HepG2 (cell line): ENCODE results near the gene HSPA5. TPM values are rescaled to one million over a fixed set of nuclear protein-coding genes. Genes with fewer than 3 reads are reported as not detected.

Source experiments
- NCOA1 ChIP-seq: sonication (generic); formaldehyde crosslinking; IDR thresholded peaks from 2 replicates; pipeline ENCODE4 v1.9.0; 2021; ENCODE audit warnings: missing genetic modification reagents
- NR2F6 ChIP-seq, 2 experiments: IDR thresholded peaks; 2 replicates each; pipeline ENCODE4 v1.6.1; 2016; ENCODE audit warnings: antibody characterized with exemption in 1 of 2, mild to moderate bottlenecking in 1 of 2
- TBX2 ChIP-seq: sonication (generic); formaldehyde crosslinking; IDR thresholded peaks from 2 replicates; pipeline ENCODE4 v1.5.0; 2020; ENCODE audit warnings: missing genetic modification reagents, mild to moderate bottlenecking, borderline replicate concordance
- TCF7 ChIP-seq: sonication (generic); IDR thresholded peaks from 2 replicates; pipeline ENCODE4 v1.6.1; 2016; ENCODE audit warnings: antibody characterized with exemption, low read depth
- U2AF2 ChIP-seq: fragments of 200-400 bp; formaldehyde crosslinking; IDR thresholded peaks from 2 replicates; pipeline ENCODE4 v1.6.1; 2017; ENCODE audit warnings: low read depth, mild to moderate bottlenecking, low read length
- ZNF205 ChIP-seq: IDR thresholded peaks from 2 replicates; pipeline ENCODE4 v1.6.1; 2018; ENCODE audit warnings: missing biosample characterization, missing genetic modification reagents
- ZNF619 ChIP-seq: sonication (generic); formaldehyde crosslinking; IDR thresholded peaks from 2 replicates; pipeline ENCODE4 v1.4.0; 2020; ENCODE audit warnings: mild to moderate bottlenecking, missing genetic modification reagents
- ZNF629 ChIP-seq: sonication (generic); formaldehyde crosslinking; conservative IDR thresholded peaks from 2 replicates; pipeline ENCODE4 v1.5.0; 2020; ENCODE audit warnings: missing genetic modification reagents
- ZNF776 ChIP-seq: sonication (generic); formaldehyde crosslinking; IDR thresholded peaks from 2 replicates; pipeline ENCODE4 v1.4.0; 2020; ENCODE audit warnings: mild to moderate bottlenecking, missing genetic modification reagents
- ZNF839 ChIP-seq: sonication (generic); formaldehyde crosslinking; IDR thresholded peaks from 2 replicates; pipeline ENCODE4 v1.4.0; 2020; ENCODE audit warnings: missing genetic modification reagents, mild to moderate bottlenecking, borderline replicate concordance
- polyA plus RNA-seq, 8 experiments: library from polyadenylated mRNA; depleted of rRNA in 3 of 8; stranded (reverse) in 7 of 8; unstranded in 1 of 8; fragments of >200 nt; fragmentation: Illumina TruSeq in 4 of 8; extraction: Trizol in 4 of 8; gene quantifications; 2 replicates each; pipeline versions ENCODE4 v1.2.1 to v1.2.3, GENCODE V29; 2011 to 2016; ENCODE audit warnings: low read depth in 4 of 8, missing spikeins in 1 of 8, mixed read lengths in 1 of 8; ENCODE audit not compliant: insufficient read depth in 1 of 8
- total RNA-seq, 5 experiments: library from RNA; depleted of rRNA; stranded (reverse); fragments of >200 nt; fragmentation: Illumina TruSeq; extraction: Trizol; gene quantifications; 2 replicates each; pipeline ENCODE4 v1.2.3, GENCODE V29; 2016; ENCODE audit warnings: low read depth in 1 of 5
- TF ChIP-seq, protein P1 (sequence below): sonication (generic); formaldehyde crosslinking; IDR thresholded peaks from 2 replicates; pipeline ENCODE4 v1.4.0; 2020; ENCODE audit warnings: missing genetic modification reagents, borderline replicate concordance
- TF ChIP-seq, protein P2 (sequence below): sonication (generic); formaldehyde crosslinking; IDR thresholded peaks from 2 replicates; pipeline ENCODE4 v1.4.0; 2020; ENCODE audit warnings: missing genetic modification reagents, borderline replicate concordance
- TF ChIP-seq, protein P3 (sequence below): sonication (generic); formaldehyde crosslinking; IDR thresholded peaks from 2 replicates; pipeline ENCODE4 v1.4.0; 2020; ENCODE audit warnings: mild to moderate bottlenecking, missing genetic modification reagents
- TF ChIP-seq, protein P4 (sequence below): IDR thresholded peaks from 2 replicates; pipeline ENCODE4 v1.6.1; 2016; ENCODE audit warnings: mild to moderate bottlenecking, missing biosample characterization, missing genetic modification reagents
- TF ChIP-seq, protein P5 (sequence below): sonication (generic); formaldehyde crosslinking; conservative IDR thresholded peaks from 2 replicates; pipeline ENCODE4 v1.4.0; 2020; ENCODE audit warnings: missing genetic modification reagents
- TF ChIP-seq, protein P6 (sequence below): sonication (generic); formaldehyde crosslinking; IDR thresholded peaks from 2 replicates; pipeline ENCODE4 v1.4.0; 2020; ENCODE audit warnings: missing genetic modification reagents, borderline replicate concordance
- TF ChIP-seq, protein P7 (sequence below): sonication (generic); formaldehyde crosslinking; IDR thresholded peaks from 2 replicates; pipeline ENCODE4 v1.5.0; 2020; ENCODE audit warnings: missing genetic modification reagents

Gene HSPA5
- total and polyA plus RNA-seq, 2 of the 13 experiments (the other 11 are each of a cell fraction or from before 2014, with no cell fraction given), result 201 to 206 TPM

DNA sequence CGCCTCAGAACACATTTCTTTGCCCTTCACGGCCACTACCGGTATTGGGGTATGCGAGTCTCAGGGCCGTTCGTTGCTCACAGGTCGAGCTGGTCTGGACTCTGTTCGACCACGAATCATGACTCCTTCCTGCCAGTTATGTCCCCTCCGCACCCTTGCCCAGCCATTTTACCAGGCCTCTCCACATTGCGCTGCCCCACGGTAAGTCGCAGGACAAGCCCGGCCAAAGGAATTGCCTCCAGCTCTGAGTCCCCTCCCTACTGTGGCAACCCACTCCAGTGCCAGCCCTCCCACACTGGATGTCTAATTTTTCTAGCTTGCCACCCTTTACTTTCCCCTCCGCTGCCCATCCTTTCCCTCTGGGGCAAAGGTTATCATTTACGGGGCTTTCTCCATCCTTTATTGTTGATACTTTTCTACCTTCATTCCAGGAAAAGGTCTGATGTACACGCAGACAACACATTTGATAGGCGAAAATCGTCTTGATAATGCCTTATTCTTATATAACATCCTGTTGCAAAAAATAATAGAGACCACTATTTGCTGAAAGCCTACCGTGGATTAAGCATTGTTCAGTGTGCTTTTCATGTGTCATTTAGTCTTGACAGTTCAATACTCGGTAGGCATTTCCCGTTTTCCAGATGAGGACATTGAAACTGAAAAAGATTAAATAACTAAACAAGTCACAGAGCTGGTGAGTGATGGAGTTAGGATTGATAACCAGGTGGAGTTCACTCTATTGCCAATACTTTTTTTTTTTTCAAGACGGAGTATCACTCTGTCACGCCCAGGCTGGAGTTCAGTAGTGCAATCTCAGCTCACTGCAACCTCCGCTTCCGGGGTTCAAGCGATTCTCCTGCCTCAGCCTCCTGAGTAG, 958 bp upstream of the HSPA5 start (continued):
- TF ChIP-seq, protein P1, sequence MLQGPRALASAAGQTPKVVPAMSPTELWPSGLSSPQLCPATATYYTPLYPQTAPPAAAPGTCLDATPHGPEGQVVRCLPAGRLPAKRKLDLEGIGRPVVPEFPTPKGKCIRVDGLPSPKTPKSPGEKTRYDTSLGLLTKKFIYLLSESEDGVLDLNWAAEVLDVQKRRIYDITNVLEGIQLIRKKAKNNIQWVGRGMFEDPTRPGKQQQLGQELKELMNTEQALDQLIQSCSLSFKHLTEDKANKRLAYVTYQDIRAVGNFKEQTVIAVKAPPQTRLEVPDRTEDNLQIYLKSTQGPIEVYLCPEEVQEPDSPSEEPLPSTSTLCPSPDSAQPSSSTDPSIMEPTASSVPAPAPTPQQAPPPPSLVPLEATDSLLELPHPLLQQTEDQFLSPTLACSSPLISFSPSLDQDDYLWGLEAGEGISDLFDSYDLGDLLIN, result 0 out of 2 replicates have a peak, but pooled peaks have one; percentile 46
- TF ChIP-seq, protein P2, sequence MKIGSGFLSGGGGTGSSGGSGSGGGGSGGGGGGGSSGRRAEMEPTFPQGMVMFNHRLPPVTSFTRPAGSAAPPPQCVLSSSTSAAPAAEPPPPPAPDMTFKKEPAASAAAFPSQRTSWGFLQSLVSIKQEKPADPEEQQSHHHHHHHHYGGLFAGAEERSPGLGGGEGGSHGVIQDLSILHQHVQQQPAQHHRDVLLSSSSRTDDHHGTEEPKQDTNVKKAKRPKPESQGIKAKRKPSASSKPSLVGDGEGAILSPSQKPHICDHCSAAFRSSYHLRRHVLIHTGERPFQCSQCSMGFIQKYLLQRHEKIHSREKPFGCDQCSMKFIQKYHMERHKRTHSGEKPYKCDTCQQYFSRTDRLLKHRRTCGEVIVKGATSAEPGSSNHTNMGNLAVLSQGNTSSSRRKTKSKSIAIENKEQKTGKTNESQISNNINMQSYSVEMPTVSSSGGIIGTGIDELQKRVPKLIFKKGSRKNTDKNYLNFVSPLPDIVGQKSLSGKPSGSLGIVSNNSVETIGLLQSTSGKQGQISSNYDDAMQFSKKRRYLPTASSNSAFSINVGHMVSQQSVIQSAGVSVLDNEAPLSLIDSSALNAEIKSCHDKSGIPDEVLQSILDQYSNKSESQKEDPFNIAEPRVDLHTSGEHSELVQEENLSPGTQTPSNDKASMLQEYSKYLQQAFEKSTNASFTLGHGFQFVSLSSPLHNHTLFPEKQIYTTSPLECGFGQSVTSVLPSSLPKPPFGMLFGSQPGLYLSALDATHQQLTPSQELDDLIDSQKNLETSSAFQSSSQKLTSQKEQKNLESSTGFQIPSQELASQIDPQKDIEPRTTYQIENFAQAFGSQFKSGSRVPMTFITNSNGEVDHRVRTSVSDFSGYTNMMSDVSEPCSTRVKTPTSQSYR, result no peak
- TF ChIP-seq, protein P3, sequence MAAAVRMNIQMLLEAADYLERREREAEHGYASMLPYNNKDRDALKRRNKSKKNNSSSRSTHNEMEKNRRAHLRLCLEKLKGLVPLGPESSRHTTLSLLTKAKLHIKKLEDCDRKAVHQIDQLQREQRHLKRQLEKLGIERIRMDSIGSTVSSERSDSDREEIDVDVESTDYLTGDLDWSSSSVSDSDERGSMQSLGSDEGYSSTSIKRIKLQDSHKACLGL, result no peak
- TF ChIP-seq, protein P4, sequence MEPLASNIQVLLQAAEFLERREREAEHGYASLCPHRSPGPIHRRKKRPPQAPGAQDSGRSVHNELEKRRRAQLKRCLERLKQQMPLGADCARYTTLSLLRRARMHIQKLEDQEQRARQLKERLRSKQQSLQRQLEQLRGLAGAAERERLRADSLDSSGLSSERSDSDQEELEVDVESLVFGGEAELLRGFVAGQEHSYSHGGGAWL (CRISPR knock-in tag), result no peak
- TF ChIP-seq U2AF2, result no peak
- TF ChIP-seq ZNF776 (CRISPR knock-in tag), result no peak; the same call in 1 of the 2 replicates
- TF ChIP-seq NCOA1, result no peak
- TF ChIP-seq, protein P5, sequence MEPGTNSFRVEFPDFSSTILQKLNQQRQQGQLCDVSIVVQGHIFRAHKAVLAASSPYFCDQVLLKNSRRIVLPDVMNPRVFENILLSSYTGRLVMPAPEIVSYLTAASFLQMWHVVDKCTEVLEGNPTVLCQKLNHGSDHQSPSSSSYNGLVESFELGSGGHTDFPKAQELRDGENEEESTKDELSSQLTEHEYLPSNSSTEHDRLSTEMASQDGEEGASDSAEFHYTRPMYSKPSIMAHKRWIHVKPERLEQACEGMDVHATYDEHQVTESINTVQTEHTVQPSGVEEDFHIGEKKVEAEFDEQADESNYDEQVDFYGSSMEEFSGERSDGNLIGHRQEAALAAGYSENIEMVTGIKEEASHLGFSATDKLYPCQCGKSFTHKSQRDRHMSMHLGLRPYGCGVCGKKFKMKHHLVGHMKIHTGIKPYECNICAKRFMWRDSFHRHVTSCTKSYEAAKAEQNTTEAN (CRISPR knock-in tag), result no peak
- no peak for TF ChIP-seq ZNF619
- no peak for TF ChIP-seq TBX2 (CRISPR knock-in tag)
- TF ChIP-seq, protein P6, sequence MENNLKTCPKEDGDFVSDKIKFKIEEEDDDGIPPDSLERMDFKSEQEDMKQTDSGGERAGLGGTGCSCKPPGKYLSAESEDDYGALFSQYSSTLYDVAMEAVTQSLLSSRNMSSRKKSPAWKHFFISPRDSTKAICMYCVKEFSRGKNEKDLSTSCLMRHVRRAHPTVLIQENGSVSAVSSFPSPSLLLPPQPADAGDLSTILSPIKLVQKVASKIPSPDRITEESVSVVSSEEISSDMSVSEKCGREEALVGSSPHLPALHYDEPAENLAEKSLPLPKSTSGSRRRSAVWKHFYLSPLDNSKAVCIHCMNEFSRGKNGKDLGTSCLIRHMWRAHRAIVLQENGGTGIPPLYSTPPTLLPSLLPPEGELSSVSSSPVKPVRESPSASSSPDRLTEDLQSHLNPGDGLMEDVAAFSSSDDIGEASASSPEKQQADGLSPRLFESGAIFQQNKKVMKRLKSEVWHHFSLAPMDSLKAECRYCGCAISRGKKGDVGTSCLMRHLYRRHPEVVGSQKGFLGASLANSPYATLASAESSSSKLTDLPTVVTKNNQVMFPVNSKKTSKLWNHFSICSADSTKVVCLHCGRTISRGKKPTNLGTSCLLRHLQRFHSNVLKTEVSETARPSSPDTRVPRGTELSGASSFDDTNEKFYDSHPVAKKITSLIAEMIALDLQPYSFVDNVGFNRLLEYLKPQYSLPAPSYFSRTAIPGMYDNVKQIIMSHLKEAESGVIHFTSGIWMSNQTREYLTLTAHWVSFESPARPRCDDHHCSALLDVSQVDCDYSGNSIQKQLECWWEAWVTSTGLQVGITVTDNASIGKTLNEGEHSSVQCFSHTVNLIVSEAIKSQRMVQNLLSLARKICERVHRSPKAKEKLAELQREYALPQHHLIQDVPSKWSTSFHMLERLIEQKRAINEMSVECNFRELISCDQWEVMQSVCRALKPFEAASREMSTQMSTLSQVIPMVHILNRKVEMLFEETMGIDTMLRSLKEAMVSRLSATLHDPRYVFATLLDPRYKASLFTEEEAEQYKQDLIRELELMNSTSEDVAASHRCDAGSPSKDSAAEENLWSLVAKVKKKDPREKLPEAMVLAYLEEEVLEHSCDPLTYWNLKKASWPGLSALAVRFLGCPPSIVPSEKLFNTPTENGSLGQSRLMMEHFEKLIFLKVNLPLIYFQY (CRISPR knock-in tag), result no peak
- TF ChIP-seq TCF7, result no peak
- TF ChIP-seq NR2F6 (IDR thresholded peaks at IDR 0.05), result no peak
- no peak; the same call in 1 of the 2 replicates for TF ChIP-seq NR2F6 (CRISPR knock-in tag; IDR thresholded peaks at IDR 0.05)
- TF ChIP-seq, protein P7, sequence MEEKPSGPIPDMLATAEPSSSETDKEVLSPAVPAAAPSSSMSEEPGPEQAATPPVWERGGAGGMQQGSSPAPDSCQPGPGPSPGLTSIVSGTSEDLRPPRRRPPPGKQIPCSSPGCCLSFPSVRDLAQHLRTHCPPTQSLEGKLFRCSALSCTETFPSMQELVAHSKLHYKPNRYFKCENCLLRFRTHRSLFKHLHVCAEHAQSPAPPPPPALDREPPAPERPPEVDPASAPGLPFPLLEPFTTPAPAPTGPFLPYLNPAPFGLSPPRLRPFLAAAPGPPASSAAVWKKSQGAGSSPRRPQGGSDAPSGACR (CRISPR knock-in tag), result no peak
- TF ChIP-seq ZNF629 (CRISPR knock-in tag), result no peak
- no peak for TF ChIP-seq ZNF839
- no peak for TF ChIP-seq ZNF205 (CRISPR knock-in tag)
